Hepatocyte (in vitro differentiated cells): ENCODE data around the gene LHX4. TPM values are rescaled to one million over a fixed set of nuclear protein-coding genes. Genes with fewer than 3 reads are reported as not detected.

Experiments
- DNase-seq: peaks from one replicate; pipeline ENCODE4 v3.0.0-alpha.2; 2016; ENCODE audit warnings: low spot score
- H2AFZ ChIP-seq: fragments of 200-600 bp; sonication (generic); 2 replicates; pipeline ENCODE4 v1.6.0; 2016; ENCODE audit warnings: antibody characterized with exemption, mild to moderate bottlenecking
- H3K27ac ChIP-seq: fragments of 200-600 bp; sonication (generic); 2 replicates; pipeline ENCODE4 v1.5.1; 2016; ENCODE audit warnings: mild to moderate bottlenecking
- H3K27me3 ChIP-seq: fragments of 200-600 bp; sonication (generic); 2 replicates; pipeline ENCODE4 v1.6.1; 2016
- H3K36me3 ChIP-seq: fragments of 200-600 bp; sonication (generic); replicated peaks from 2 replicates; pipeline ENCODE4 v1.5.1; 2016; ENCODE audit warnings: low read depth; ENCODE audit not compliant: insufficient read depth
- H3K4me1 ChIP-seq: fragments of 200-600 bp; sonication (generic); 2 replicates; pipeline ENCODE4 v1.5.1; 2016; ENCODE audit warnings: mild to moderate bottlenecking, moderate library complexity; ENCODE audit not compliant: insufficient read depth
- H3K4me2 ChIP-seq: fragments of 200-600 bp; sonication (generic); 2 replicates; pipeline ENCODE4 v1.6.0; 2016
- H3K4me3 ChIP-seq: fragments of 200-600 bp; sonication (generic); 2 replicates; pipeline ENCODE4 v1.5.1; 2016; ENCODE audit warnings: mild to moderate bottlenecking
- H3K79me2 ChIP-seq: fragments of 200-600 bp; sonication (generic); 2 replicates; pipeline ENCODE4 v1.6.0; 2017; ENCODE audit warnings: mild to moderate bottlenecking
- H3K9me2 ChIP-seq: fragments of 200-600 bp; sonication (generic); replicated peaks from 2 replicates; pipeline ENCODE4 v1.6.0; 2017; ENCODE audit warnings: mild to moderate bottlenecking; ENCODE audit not compliant: insufficient read depth
- H3K9me3 ChIP-seq: fragments of 200-600 bp; sonication (generic); 2 replicates; pipeline ENCODE4 v1.5.1; 2016; ENCODE audit warnings: low read depth, mild to moderate bottlenecking
- H4K20me1 ChIP-seq: fragments of 200-600 bp; sonication (generic); 2 replicates; pipeline ENCODE4 v1.6.0; 2016; ENCODE audit warnings: mild to moderate bottlenecking; ENCODE audit not compliant: insufficient read depth, poor library complexity, severe bottlenecking
- EZH2 ChIP-seq: fragments of 200-600 bp; sonication (generic); IDR thresholded peaks from 2 replicates; pipeline ENCODE4 v1.6.1; 2016; ENCODE audit warnings: antibody characterized with exemption, mild to moderate bottlenecking, borderline replicate concordance
- EZH2phosphoT487 ChIP-seq: fragments of 200-600 bp; sonication (generic); IDR thresholded peaks from one replicate; pipeline ENCODE4 v1.6.1; 2018; ENCODE audit warnings: antibody characterized with exemption, mild to moderate bottlenecking, low read depth, moderate library complexity; ENCODE audit not compliant: unreplicated experiment, severe bottlenecking
- WGBS: methylation state at CpG from one replicate; pipeline ENCODE4 v1.1.6; 2016; ENCODE audit warnings: low lambda C conversion rate; ENCODE audit errors: missing lambda C conversion rate; 5-methylcytosine and 5-hydroxymethylcytosine counted together
- polyA plus RNA-seq: library from polyadenylated mRNA; unstranded; fragments of >200 nt; fragmentation: Nextera tagmentation; extraction: Ambion mirVana; gene quantifications from 2 replicates; pipeline ENCODE4 v1.2.1, GENCODE V29; 2016
- total RNA-seq: library from RNA; depleted of rRNA; stranded (reverse); fragments of >200 nt; gene quantifications from 2 replicates; pipeline ENCODE4 v1.2.3, GENCODE V29; 2014
- TF ChIP-seq, protein P1 (sequence below): fragments of 200-600 bp; sonication (generic); IDR thresholded peaks from 2 replicates; pipeline ENCODE4 v1.5.1; 2016; ENCODE audit warnings: antibody characterized with exemption, mild to moderate bottlenecking; ENCODE audit not compliant: poor library complexity

The LHX4 gene
- total and polyA plus RNA-seq, 2 experiments from 2014 or later = 0.03 to 0.28 TPM

DNA sequence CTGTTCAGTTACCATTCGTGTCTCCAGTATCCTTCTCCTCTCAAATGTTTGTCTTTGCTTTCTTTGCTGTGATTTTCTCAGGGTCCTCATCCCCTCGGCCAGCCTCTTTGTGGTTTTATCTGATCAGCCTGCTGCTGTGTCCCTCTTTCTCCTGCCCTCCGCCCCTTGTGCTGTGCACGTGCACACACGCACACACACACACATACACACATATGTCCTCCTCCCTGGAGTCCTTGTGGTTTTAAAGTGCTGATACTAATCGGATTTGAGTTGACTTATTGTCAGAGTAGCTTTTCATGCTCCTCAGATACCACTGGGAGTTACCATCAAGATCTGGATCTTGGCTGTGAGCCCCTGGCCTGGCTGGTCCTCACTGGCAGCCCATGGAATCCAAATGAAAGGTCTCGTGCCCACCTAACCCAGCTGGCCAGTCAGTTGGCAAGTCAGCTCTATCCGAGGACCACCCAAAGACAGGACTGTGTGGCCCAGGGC is 41.3 kb upstream of the LHX4 start:
- H4K20me1 ChIP-seq = no peaks in the 10 kb centered on the region
- no peaks in the 10 kb centered on the region for H3K36me3 ChIP-seq
- no peaks in the 10 kb centered on the region for H3K27me3 ChIP-seq
- H3K4me2 ChIP-seq = no peak overlapping the region
- TF ChIP-seq EZH2 (no peak), EZH2phosphoT487 (no peak)
- TF ChIP-seq, protein P1, sequence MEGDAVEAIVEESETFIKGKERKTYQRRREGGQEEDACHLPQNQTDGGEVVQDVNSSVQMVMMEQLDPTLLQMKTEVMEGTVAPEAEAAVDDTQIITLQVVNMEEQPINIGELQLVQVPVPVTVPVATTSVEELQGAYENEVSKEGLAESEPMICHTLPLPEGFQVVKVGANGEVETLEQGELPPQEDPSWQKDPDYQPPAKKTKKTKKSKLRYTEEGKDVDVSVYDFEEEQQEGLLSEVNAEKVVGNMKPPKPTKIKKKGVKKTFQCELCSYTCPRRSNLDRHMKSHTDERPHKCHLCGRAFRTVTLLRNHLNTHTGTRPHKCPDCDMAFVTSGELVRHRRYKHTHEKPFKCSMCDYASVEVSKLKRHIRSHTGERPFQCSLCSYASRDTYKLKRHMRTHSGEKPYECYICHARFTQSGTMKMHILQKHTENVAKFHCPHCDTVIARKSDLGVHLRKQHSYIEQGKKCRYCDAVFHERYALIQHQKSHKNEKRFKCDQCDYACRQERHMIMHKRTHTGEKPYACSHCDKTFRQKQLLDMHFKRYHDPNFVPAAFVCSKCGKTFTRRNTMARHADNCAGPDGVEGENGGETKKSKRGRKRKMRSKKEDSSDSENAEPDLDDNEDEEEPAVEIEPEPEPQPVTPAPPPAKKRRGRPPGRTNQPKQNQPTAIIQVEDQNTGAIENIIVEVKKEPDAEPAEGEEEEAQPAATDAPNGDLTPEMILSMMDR = no peak
- H3K9me3 ChIP-seq = no peaks in the 10 kb centered on the region
- DNase-seq = no peak
- no peaks in the 10 kb centered on the region for H3K4me1 ChIP-seq
- H3K27ac ChIP-seq = no peak overlapping the region
- no peaks in the 10 kb centered on the region for H3K9me2 ChIP-seq
- no peak overlapping the region for H2AFZ ChIP-seq
- H3K79me2 ChIP-seq = no peaks in the 10 kb centered on the region
- 92% methylated on average over 8 of the region's 8 CpGs for WGBS
- no peak overlapping the region for H3K4me3 ChIP-seq

DNA sequence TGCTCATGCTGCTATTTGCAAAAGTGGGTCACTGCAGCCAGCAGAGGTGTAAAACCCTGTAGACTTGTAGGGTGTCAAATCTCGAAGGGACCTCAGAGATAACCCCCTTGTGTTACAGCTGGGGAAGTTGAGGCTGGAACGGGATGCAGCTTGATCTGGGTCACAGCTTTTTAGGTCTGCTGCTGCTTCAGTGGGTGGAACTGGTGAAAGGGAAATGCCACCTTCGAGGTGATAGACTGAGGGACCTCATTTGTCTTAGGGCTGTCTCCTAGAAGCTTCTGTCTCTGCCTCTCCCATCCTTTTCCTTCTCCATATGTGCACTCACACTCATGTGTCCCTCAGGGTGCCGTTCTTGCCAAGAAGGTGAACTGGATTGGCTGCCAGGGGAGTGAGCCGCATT is 40.0 kb upstream of the LHX4 start:
- H3K27me3 ChIP-seq = no peaks in the 10 kb centered on the region
- H4K20me1 ChIP-seq = no peaks in the 10 kb centered on the region
- H2AFZ ChIP-seq = no peak overlapping the region
- no peaks in the 10 kb centered on the region for H3K9me3 ChIP-seq
- H3K79me2 ChIP-seq = no peaks in the 10 kb centered on the region
- WGBS = 96% methylated on average over 5 of the region's 5 CpGs
- H3K9me2 ChIP-seq = no peaks in the 10 kb centered on the region
- no peaks in the 10 kb centered on the region for H3K4me1 ChIP-seq
- H3K4me3 ChIP-seq = no peak overlapping the region
- H3K36me3 ChIP-seq = no peaks in the 10 kb centered on the region
- H3K27ac ChIP-seq = no peak overlapping the region
- H3K4me2 ChIP-seq = no peak overlapping the region
- no peak for DNase-seq
- TF ChIP-seq EZH2 (no peak), EZH2phosphoT487 (no peak)
- TF ChIP-seq, protein P1 = no peak

GRCh38 chr1:180192172-180192571 is 37.9 kb upstream of the LHX4 start:
- no peaks in the 10 kb centered on the region for H4K20me1 ChIP-seq
- WGBS = 95% methylated on average over 7 of the region's 7 CpGs
- H3K4me2 ChIP-seq = no peak overlapping the region
- H2AFZ ChIP-seq = no peak overlapping the region
- no peaks in the 10 kb centered on the region for H3K4me1 ChIP-seq
- no peaks in the 10 kb centered on the region for H3K9me3 ChIP-seq
- TF ChIP-seq EZH2phosphoT487 = no peak
- TF ChIP-seq, protein P1 = no peak
- TF ChIP-seq EZH2 = no peak
- H3K79me2 ChIP-seq = no peaks in the 10 kb centered on the region
- DNase-seq = no peak
- no peaks in the 10 kb centered on the region for H3K9me2 ChIP-seq
- H3K27ac ChIP-seq = no peak overlapping the region
- no peaks in the 10 kb centered on the region for H3K27me3 ChIP-seq
- H3K4me3 ChIP-seq = no peak overlapping the region
- no peaks in the 10 kb centered on the region for H3K36me3 ChIP-seq
